ENCODE data around the gene HMGN4. TPM values are rescaled to one million over a fixed set of nuclear protein-coding genes. Genes with fewer than 3 reads are reported as not detected.

The HMGN4 gene
- total RNA-seq, result 58.4 TPM

- Histone ChIP-seq H3K9me3 (no peaks in the 10 kb centered on the region), H3K4me1 (peaks cover 36% of the 10 kb centered on the region), H3K27me3 (no peaks in the 10 kb centered on the region), H3K27ac (peak within 1 kb of the TSS; percentile 93), H3K36me3 (no peaks in the 10 kb centered on the region), H3K4me3 (peak within 1 kb of the TSS; percentile 71 to 74)
- TF ChIP-seq CTCF (IDR thresholded peaks at IDR 0.05) (no peak), POLR2A (IDR thresholded peaks at IDR 0.05) (peak in 1 of 2 donors; percentile 41), POLR2AphosphoS5 (IDR thresholded peaks at IDR 0.05; ENCODE audit: insufficient read depth in 1 of 2, low read depth in 1 of 2) (peak; percentile 60 to 87)
- intact Hi-C loops (cut with DNase I), result loop anchor here (10.0 kb wide), 1 partner anchor 513 kb away; a partner anchor contains a TSS
- DNase-seq (ENCODE audit: extremely low spot score in 2 of 2), result peak in 1 of 2 donors; percentile 96
Measured at GRCh38 chr6:26537846-26538571, at the start of gene HMGN4. Gene HMGN4 (plus strand): TSS chr6:26538366. CDS start chr6:26545207, 6,841 bp downstream.

- intact Hi-C loops (cut with DNase I), result no loop called here
- no peak for DNase-seq (ENCODE audit: extremely low spot score in 2 of 2)
- no peak overlapping the region for H3K4me3 ChIP-seq
- no peak overlapping the region for H3K27ac ChIP-seq
- no peaks in the 10 kb centered on the region for H3K4me1 ChIP-seq
- no peaks in the 10 kb centered on the region for H3K36me3 ChIP-seq
- H3K9me3 ChIP-seq, result no peaks in the 10 kb centered on the region
- TF ChIP-seq POLR2AphosphoS5 (IDR thresholded peaks at IDR 0.05; ENCODE audit: insufficient read depth in 1 of 2, low read depth in 1 of 2), result no peak
- no peak for TF ChIP-seq CTCF (IDR thresholded peaks at IDR 0.05)
- no peak for TF ChIP-seq POLR2A (IDR thresholded peaks at IDR 0.05)
- H3K27me3 ChIP-seq, result no peaks in the 10 kb centered on the region
Measured at GRCh38 chr6:26489996-26490964, 47.9 kb upstream of the HMGN4 start.

- Histone ChIP-seq H3K9me3 (no peaks in the 10 kb centered on the region), H3K4me3 (no peak overlapping the region), H3K36me3 (no peaks in the 10 kb centered on the region), H3K27ac (no peak overlapping the region), H3K27me3 (no peaks in the 10 kb centered on the region), H3K4me1 (no peaks in the 10 kb centered on the region)
- TF ChIP-seq POLR2A (IDR thresholded peaks at IDR 0.05) (no peak), CTCF (IDR thresholded peaks at IDR 0.05) (no peak), POLR2AphosphoS5 (IDR thresholded peaks at IDR 0.05; ENCODE audit: insufficient read depth in 1 of 2, low read depth in 1 of 2) (no peak)
- intact Hi-C loops (cut with DNase I), result no loop called here
- no peak for DNase-seq (ENCODE audit: extremely low spot score in 2 of 2)
Measured at GRCh38 chr6:26491604-26492003, 46.6 kb upstream of the HMGN4 start.

DNA sequence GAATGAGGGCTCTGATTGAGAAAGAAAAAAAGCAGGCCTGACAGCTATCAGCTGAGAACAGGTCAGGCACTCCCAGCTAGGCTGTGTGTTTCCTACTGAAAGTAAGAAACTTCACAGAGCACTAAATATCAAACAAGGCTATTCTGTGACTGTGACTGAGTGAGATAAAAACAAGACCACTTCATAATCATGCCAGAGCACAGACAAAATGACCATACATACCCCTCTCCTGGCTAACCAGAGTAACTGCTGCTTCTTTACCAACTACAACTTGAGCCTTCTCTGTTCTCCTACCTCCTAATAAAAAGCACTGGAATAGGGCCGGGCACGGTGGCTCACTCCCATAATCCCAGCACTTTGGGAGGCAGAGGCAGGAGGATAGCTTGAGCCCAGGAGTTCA lies 44.9 kb upstream of the HMGN4 start:
- no peaks in the 10 kb centered on the region for H3K36me3 ChIP-seq
- H3K4me1 ChIP-seq, result no peaks in the 10 kb centered on the region
- DNase-seq (ENCODE audit: extremely low spot score in 2 of 2), result no peak
- no peak for TF ChIP-seq CTCF (IDR thresholded peaks at IDR 0.05)
- no peak for TF ChIP-seq POLR2AphosphoS5 (IDR thresholded peaks at IDR 0.05; ENCODE audit: insufficient read depth in 1 of 2, low read depth in 1 of 2)
- no peak for TF ChIP-seq POLR2A (IDR thresholded peaks at IDR 0.05)
- no peak overlapping the region for H3K4me3 ChIP-seq
- no peaks in the 10 kb centered on the region for H3K27me3 ChIP-seq
- intact Hi-C loops (cut with DNase I), result no loop called here
- H3K9me3 ChIP-seq, result no peaks in the 10 kb centered on the region
- H3K27ac ChIP-seq, result no peak overlapping the region

Measured in vagina (tissue), 2 donors.